K562 (cell line): ENCODE results near the gene TSPOAP1. TPM values are rescaled to one million over a fixed set of nuclear protein-coding genes. Genes with fewer than 3 reads are reported as not detected.

Experiments
- ATAC-seq: fragments of 200-7000 bp; cut with Tn5 transposase; 3 replicates; pipeline ENCODE4 v1.9.1; 2020; ENCODE audit warnings: moderate library complexity
- BruUV-seq: library from RNA; stranded (reverse); fragments of 400-500 nt; replicated peaks from 2 replicates; lab custom pipeline; 2021; lab: Mats Ljungman, UMichigan
- CTCF ChIA-PET: fragments of 300-600 bp; formaldehyde crosslinking; extraction: SDS; loops from one replicate; lab custom pipeline; 2021; ENCODE audit warnings: low intra/inter-chr PET ratio; lab: Yijun Ruan, JAX
- POLR2A ChIA-PET: fragments of 300-600, 350-650 bp; sonication (Branson Sonifier 250); formaldehyde crosslinking; extraction: SDS; loops from one replicate; lab custom pipeline; 2021; ENCODE audit warnings: antibody characterized with exemption, inconsistent platforms; lab: Yijun Ruan, JAX
- DNase-seq, 4 experiments: peaks; one replicate each; pipeline versions ENCODE4 v3.0.0 to v3.0.0-alpha.2; 2011 to 2018; ENCODE audit warnings: low spot score in 3 of 4, mixed read lengths in 3 of 4; ENCODE audit errors: extremely low read depth in 1 of 4
- FAIRE-seq: peaks from 2 replicates; lab custom pipeline; 2011; peaks lifted over from hg19 to GRCh38; lab: Jason Lieb, UNC
- H2AFZ ChIP-seq: 2 replicates; pipeline ENCODE4 v1.6.0; 2011; ENCODE audit warnings: low read depth, low read length, control low read depth, inconsistent platforms
- H3K27ac ChIP-seq: fragments of 200-600 bp; 3 replicates; pipeline ENCODE4 v1.8.0; 2011; ENCODE audit warnings: low read depth, mild to moderate bottlenecking, control low read depth, inconsistent platforms, low read length, moderate library complexity, mixed read lengths; ENCODE audit errors: extremely low read depth
- H3K27me3 ChIP-seq, 2 experiments: fragments of 300-600 bp in 1 of 2; 2 replicates in 1 of 2; 3 replicates in 1 of 2; pipeline versions ENCODE4 v1.6.0 to v1.8.0; 2011; ENCODE audit warnings: inconsistent platforms in 2 of 2, low read length in 2 of 2, mild to moderate bottlenecking in 1 of 2, mixed read lengths in 1 of 2, moderate library complexity in 1 of 2; ENCODE audit not compliant: control insufficient read depth in 2 of 2, insufficient read depth in 2 of 2
- H3K36me3 ChIP-seq: fragments of 300-600 bp; 3 replicates; pipeline ENCODE4 v1.8.0; 2011; ENCODE audit warnings: mild to moderate bottlenecking, low read length, inconsistent platforms; ENCODE audit not compliant: control insufficient read depth, insufficient read depth
- H3K4me1 ChIP-seq, 2 experiments: fragments of 200-600 bp in 1 of 2; replicated peaks in 1 of 2; 2 replicates in 1 of 2; 3 replicates in 1 of 2; pipeline versions ENCODE4 v1.5.1 to v1.8.0; 2011; ENCODE audit warnings: inconsistent platforms in 2 of 2, low read length in 2 of 2, mild to moderate bottlenecking in 1 of 2, mixed read lengths in 1 of 2, moderate library complexity in 1 of 2; ENCODE audit not compliant: control insufficient read depth in 2 of 2, insufficient read depth in 2 of 2
- H3K4me2 ChIP-seq: 2 replicates; pipeline ENCODE4 v1.6.1; 2011; ENCODE audit warnings: low read length, control low read depth, inconsistent platforms, mixed read lengths; ENCODE audit not compliant: insufficient read depth
- H3K4me3 ChIP-seq: fragments of 200-600 bp; sonication (generic), shearing (Covaris generic); 2 replicates; pipeline ENCODE4 v1.5.1; 2016; ENCODE audit warnings: control low read depth, inconsistent platforms
- H3K79me2 ChIP-seq: fragments of 200-600 bp; 3 replicates; pipeline ENCODE4 v1.8.0; 2011; ENCODE audit warnings: low read length, inconsistent platforms; ENCODE audit not compliant: control insufficient read depth, insufficient read depth
- H3K9ac ChIP-seq, 2 experiments: 2 replicates each; pipeline versions ENCODE4 v1.6.0 to v1.6.1; 2011; ENCODE audit warnings: low read depth in 2 of 2, low read length in 2 of 2, control low read depth in 1 of 2, inconsistent platforms in 1 of 2, mild to moderate bottlenecking in 1 of 2, mixed read lengths in 1 of 2; ENCODE audit not compliant: insufficient read depth in 1 of 2
- H3K9me1 ChIP-seq: one replicate; pipeline ENCODE4 v1.6.0; 2011; ENCODE audit warnings: inconsistent platforms, mild to moderate bottlenecking, low read length, moderate library complexity; ENCODE audit not compliant: control insufficient read depth, insufficient read depth
- H3K9me3 ChIP-seq: replicated peaks from 2 replicates; pipeline ENCODE4 v1.5.1; 2011; ENCODE audit warnings: low read depth, low read length, inconsistent platforms; ENCODE audit not compliant: control insufficient read depth, insufficient read depth
- H4K20me1 ChIP-seq: replicated peaks from 2 replicates; pipeline ENCODE4 v1.6.1; 2011; ENCODE audit warnings: low read length, inconsistent platforms, mixed read lengths; ENCODE audit not compliant: control insufficient read depth, insufficient read depth
- CREB3L1 ChIP-seq: fragments of 450-650 bp; IDR thresholded peaks from 2 replicates; pipeline ENCODE4 v1.6.1; 2014; ENCODE audit warnings: low read depth, mild to moderate bottlenecking, moderate library complexity, borderline replicate concordance
- CREM ChIP-seq: IDR thresholded peaks from 2 replicates; pipeline ENCODE4 v1.6.1; 2014; ENCODE audit warnings: antibody characterized with exemption, low read depth
- CUX1 ChIP-seq: fragments of 200-800 bp; sonication (Bioruptor generic); IDR thresholded peaks from 2 replicates; pipeline ENCODE4 v1.6.1; 2016; ENCODE audit warnings: missing genetic modification characterization, missing compliant biosample characterization
- FUS ChIP-seq: fragments of 200-400 bp; formaldehyde crosslinking; optimal IDR thresholded peaks from 2 replicates; pipeline ENCODE3; 2017; ENCODE audit warnings: low read depth, low read length
- GATAD2B ChIP-seq: fragments of 450-650 bp; IDR thresholded peaks from 2 replicates; pipeline ENCODE4 v1.6.1; 2017; ENCODE audit warnings: mild to moderate bottlenecking, borderline replicate concordance
- KHSRP ChIP-seq: fragments of 450-650 bp; IDR thresholded peaks from 2 replicates; pipeline ENCODE4 v1.6.1; 2017
- KLF13 ChIP-seq: fragments of 450-650 bp; IDR thresholded peaks from 2 replicates; pipeline ENCODE4 v1.6.1; 2016; ENCODE audit warnings: missing genetic modification characterization, low read depth, mild to moderate bottlenecking, missing compliant biosample characterization, moderate library complexity, borderline replicate concordance
- PTRF ChIP-seq: fragments of 450-650 bp; IDR thresholded peaks from 2 replicates; pipeline ENCODE4 v1.6.1; 2016; ENCODE audit warnings: mild to moderate bottlenecking, missing genetic modification characterization, missing compliant biosample characterization
- RBFOX2 ChIP-seq: fragments of 200-400 bp; formaldehyde crosslinking; IDR thresholded peaks from 2 replicates; pipeline ENCODE4 v1.6.1; 2017; ENCODE audit warnings: low read depth, mild to moderate bottlenecking, low read length, moderate library complexity
- RCOR1 ChIP-seq, 2 experiments: IDR thresholded peaks; 2 replicates each; pipeline ENCODE4 v1.6.1; 2012; ENCODE audit warnings: low read depth in 2 of 2, low read length in 2 of 2, borderline replicate concordance in 1 of 2, improper control_type of control experiment in 1 of 2
- SMAD3 ChIP-seq: fragments of 450-650 bp; formaldehyde crosslinking; conservative IDR thresholded peaks from 2 replicates; pipeline ENCODE4 v1.4.0; 2020; ENCODE audit warnings: mild to moderate bottlenecking
- SMARCC2 ChIP-seq: fragments of 450-650 bp; IDR thresholded peaks from 2 replicates; pipeline ENCODE4 v1.6.1; 2017; ENCODE audit warnings: antibody characterized with exemption, moderate library complexity, mild to moderate bottlenecking, low read depth
- U2AF2 ChIP-seq: fragments of 200-400 bp; formaldehyde crosslinking; optimal IDR thresholded peaks from 2 replicates; pipeline ENCODE3; 2017; ENCODE audit warnings: low read depth, mild to moderate bottlenecking, low read length
- ZNF121 ChIP-seq: sonication (generic); formaldehyde crosslinking; conservative IDR thresholded peaks from 2 replicates; pipeline ENCODE4 v1.8.0; 2022; ENCODE audit warnings: missing genetic modification reagents
- ZNF586 ChIP-seq: fragments of 450-650 bp; formaldehyde crosslinking; conservative IDR thresholded peaks from 2 replicates; pipeline ENCODE4 v1.4.0; 2020; ENCODE audit warnings: mild to moderate bottlenecking, moderate library complexity
- WGBS: fragments of 100-300 bp; shearing (Covaris generic); methylation state at CpG from one replicate; pipeline ENCODE4 v1.1.6; 2016; ENCODE audit warnings: low coverage, mixed read lengths; ENCODE audit not compliant: insufficient coverage; ENCODE audit errors: missing lambda C conversion rate; 5-methylcytosine and 5-hydroxymethylcytosine counted together
- in situ Hi-C: fragments of 300-500 bp; cut with MboI; formaldehyde crosslinking; loops from 4 replicates; pipeline ENCODE4 v1.15.0; 2018; ENCODE audit warnings: inconsistent platforms, mixed read lengths
- intact Hi-C: fragments of 100-400 bp; cut with micrococcal nuclease; formaldehyde crosslinking; loops from 2 replicates; pipeline ENCODE4 v1.14.2; 2022
- polyA plus RNA-seq, 8 experiments: library from polyadenylated mRNA; depleted of rRNA in 4 of 8; stranded (reverse) in 5 of 8; unstranded in 3 of 8; fragments of >200 nt; fragmentation: Nextera tagmentation in 2 of 8; fragmentation: Illumina TruSeq in 1 of 8; extraction: Ambion mirVana in 2 of 8; extraction: Trizol in 1 of 8; gene quantifications; 2 replicates each; pipeline versions ENCODE4 v1.2.1 to v1.2.3, GENCODE V29; 2011 to 2014; ENCODE audit warnings: inconsistent platforms in 1 of 8, missing spikeins in 1 of 8
- total RNA-seq, 7 experiments: library from RNA; depleted of rRNA in 6 of 7; stranded (reverse); fragments of >200 nt in 6 of 7; fragmentation: Illumina TruSeq in 2 of 7; extraction: Trizol in 2 of 7; gene quantifications; 2 replicates each; pipeline versions ENCODE4 v1.2.1 to v1.2.3, GENCODE V29; 2011 to 2021; ENCODE audit warnings: low replicate concordance in 1 of 7

TSPOAP1 gene
- total and polyA plus RNA-seq, 9 of the 15 experiments (the other 6 are each of a cell fraction or from before 2014, with no cell fraction given): 0.87 to 3.9 (median 1.8) TPM; not detected in 2

GRCh38 chr17:58364270-58364942, 35.8 kb upstream of the TSPOAP1 start:
- Histone ChIP-seq H2AFZ (peak overlapping the region; percentile 72), H4K20me1 (no peaks in the 10 kb centered on the region), H3K36me3 (no peaks in the 10 kb centered on the region; the same call in 2 of the 3 replicates), H3K9me3 (no peaks in the 10 kb centered on the region), H3K27me3 (no peaks in the 10 kb centered on the region), H3K4me2 (peak overlapping the region; percentile 62), H3K9ac (peak overlapping the region; percentile 63 to 86), H3K9me1 (peaks cover 3% of the 10 kb centered on the region), H3K79me2 (no peaks in the 10 kb centered on the region), H3K27ac (peak overlapping the region; percentile 63), H3K4me3 (no peak overlapping the region), H3K4me1 (peaks cover 42 to 47% of the 10 kb centered on the region in 2 experiments)
- ChIA-PET CTCF (no interaction called here), POLR2A (interaction anchor here (0.6 to 17.7 kb wide), 9 partner anchors 8 to 110 kb away, joined by 3 to 257 read pairs (median 5); partner anchors contain the start of gene SUPT4H1)
- in situ Hi-C loops: no loop called here
- intact Hi-C loops: no loop called here
- DNase-seq: peak; percentile 87 to 90 (median 88)
- BruUV-seq: no TSS peak
- WGBS: 6% methylated on average over 6 of the region's 7 CpGs
- ATAC-seq: peak; percentile 92
- FAIRE-seq: peak; percentile 95
- TF ChIP-seq KLF13 (tag): 0 out of 2 replicates have a peak, but pooled peaks have one; percentile 36
- no peak for TF ChIP-seq SMAD3 (CRISPR knock-in tag)
- peak; percentile 68 for TF ChIP-seq SMARCC2
- TF ChIP-seq PTRF (tag): no peak
- 0 out of 2 replicates have a peak, but pooled peaks have one; percentile 14 for TF ChIP-seq RBFOX2
- TF ChIP-seq RCOR1 (IDR thresholded peaks at IDR 0.05; ENCODE audit: borderline replicate concordance in 1 of 2, low read depth in 2 of 2, low read length in 2 of 2): peak; percentile 36 to 81; a peak in 3 of 4 replicates
- TF ChIP-seq CREM: peak; percentile 61; the same call in 1 of the 2 replicates
- 0 out of 2 replicates have a peak, but pooled peaks have one; percentile 23 for TF ChIP-seq KHSRP
- no peak for TF ChIP-seq ZNF121 (CRISPR knock-in tag)
- no peak for TF ChIP-seq CREB3L1
- TF ChIP-seq FUS: no peak
- peak; percentile 62; the same call in 1 of the 2 replicates for TF ChIP-seq GATAD2B
- no peak for TF ChIP-seq ZNF586
- no peak for TF ChIP-seq CUX1 (CRISPR knock-in tag)
- TF ChIP-seq U2AF2: no peak
